ENCODE measurements around the gene PCDHB6. TPM values are rescaled to one million over a fixed set of nuclear protein-coding genes. Genes with fewer than 3 reads are reported as not detected.
"Not testable (repeated sequence)": the region's sequence is repeated elsewhere in the genome, so short reads cannot be mapped to it uniquely, and the experiment has no call there.

PCDHB6 gene
- total and polyA plus RNA-seq, 12 donors: 0.16 to 0.68 (median 0.44) TPM

DNA sequence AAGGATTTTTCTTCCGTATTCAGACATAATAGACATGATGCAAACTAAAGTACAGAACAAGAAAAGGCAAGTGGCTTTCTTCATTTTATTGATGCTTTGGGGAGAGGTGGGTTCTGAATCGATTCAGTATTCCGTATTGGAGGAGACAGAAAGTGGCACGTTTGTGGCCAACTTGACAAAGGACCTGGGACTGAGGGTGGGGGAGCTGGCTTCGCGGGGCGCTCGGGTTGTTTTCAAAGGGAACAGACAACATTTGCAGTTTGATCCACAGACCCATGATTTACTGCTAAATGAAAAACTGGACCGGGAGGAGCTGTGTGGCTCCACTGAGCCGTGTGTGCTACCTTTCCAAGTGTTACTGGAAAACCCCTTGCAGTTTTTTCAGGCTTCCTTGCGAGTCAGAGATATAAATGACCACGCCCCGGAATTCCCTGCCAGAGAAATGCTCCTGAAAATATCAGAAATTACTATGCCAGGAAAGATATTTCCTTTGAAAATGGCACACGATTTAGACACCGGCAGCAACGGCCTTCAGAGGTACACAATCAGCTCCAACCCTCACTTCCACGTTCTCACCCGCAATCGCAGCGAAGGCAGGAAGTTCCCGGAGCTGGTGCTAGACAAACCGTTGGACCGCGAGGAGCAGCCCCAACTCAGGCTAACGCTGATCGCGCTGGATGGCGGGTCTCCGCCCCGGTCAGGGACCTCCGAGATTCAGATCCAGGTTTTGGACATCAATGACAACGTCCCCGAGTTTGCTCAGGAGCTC, 551 bp downstream of the PCDHB6 start:
- DNase-seq: no peak
- H3K9me3 ChIP-seq: peaks cover 0 to 96% (median 24%) of the 10 kb centered on the region in 11 donors
- peaks cover 0 to 32% (median 19%) of the 10 kb centered on the region in 7 donors for H3K27me3 ChIP-seq
- H3K36me3 ChIP-seq: no peaks in the 10 kb centered on the region
- TF ChIP-seq, protein P1, sequence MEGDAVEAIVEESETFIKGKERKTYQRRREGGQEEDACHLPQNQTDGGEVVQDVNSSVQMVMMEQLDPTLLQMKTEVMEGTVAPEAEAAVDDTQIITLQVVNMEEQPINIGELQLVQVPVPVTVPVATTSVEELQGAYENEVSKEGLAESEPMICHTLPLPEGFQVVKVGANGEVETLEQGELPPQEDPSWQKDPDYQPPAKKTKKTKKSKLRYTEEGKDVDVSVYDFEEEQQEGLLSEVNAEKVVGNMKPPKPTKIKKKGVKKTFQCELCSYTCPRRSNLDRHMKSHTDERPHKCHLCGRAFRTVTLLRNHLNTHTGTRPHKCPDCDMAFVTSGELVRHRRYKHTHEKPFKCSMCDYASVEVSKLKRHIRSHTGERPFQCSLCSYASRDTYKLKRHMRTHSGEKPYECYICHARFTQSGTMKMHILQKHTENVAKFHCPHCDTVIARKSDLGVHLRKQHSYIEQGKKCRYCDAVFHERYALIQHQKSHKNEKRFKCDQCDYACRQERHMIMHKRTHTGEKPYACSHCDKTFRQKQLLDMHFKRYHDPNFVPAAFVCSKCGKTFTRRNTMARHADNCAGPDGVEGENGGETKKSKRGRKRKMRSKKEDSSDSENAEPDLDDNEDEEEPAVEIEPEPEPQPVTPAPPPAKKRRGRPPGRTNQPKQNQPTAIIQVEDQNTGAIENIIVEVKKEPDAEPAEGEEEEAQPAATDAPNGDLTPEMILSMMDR (IDR thresholded peaks at IDR 0.05): no peak
- ATAC-seq: no peak
- no peaks in the 10 kb centered on the region for H3K4me1 ChIP-seq
- intact Hi-C loops (cut with DNase I): no loop called here
- no peak overlapping the region for H3K27ac ChIP-seq
- H3K4me3 ChIP-seq: peak overlapping the region in 6 of 10 donors; percentile 6 to 38 (median 24)
- 35 to 37% methylated on average over 33 of the region's 33 CpGs for WGBS, 2 donors

DNA sequence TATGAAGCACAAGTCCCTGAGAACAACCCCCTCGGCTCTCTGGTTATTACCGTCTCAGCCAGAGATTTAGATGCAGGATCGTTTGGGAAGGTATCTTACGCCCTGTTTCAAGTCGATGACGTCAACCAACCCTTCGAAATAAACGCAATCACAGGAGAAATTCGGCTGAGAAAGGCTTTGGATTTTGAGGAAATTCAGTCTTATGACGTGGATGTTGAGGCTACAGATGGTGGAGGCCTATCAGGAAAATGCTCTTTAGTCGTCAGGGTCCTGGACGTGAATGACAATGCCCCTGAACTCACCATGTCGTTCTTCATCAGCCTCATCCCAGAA, 1.1 kb downstream of the PCDHB6 start:
- Histone ChIP-seq H3K27me3 (peaks cover 0 to 33% (median 19%) of the 10 kb centered on the region in 7 donors), H3K27ac (no peak overlapping the region), H3K36me3 (no peaks in the 10 kb centered on the region), H3K4me1 (no peaks in the 10 kb centered on the region), H3K4me3 (peak overlapping the region in 1 of 10 donors; percentile 29), H3K9me3 (peaks cover 0 to 96% (median 27%) of the 10 kb centered on the region in 11 donors)
- TF ChIP-seq, protein P1 (IDR thresholded peaks at IDR 0.05): no peak
- DNase-seq (no peak), ATAC-seq (no peak)
- intact Hi-C loops (cut with DNase I): no loop called here
- WGBS, 2 donors: 30 to 31% methylated on average over 13 of the region's 13 CpGs

DNA sequence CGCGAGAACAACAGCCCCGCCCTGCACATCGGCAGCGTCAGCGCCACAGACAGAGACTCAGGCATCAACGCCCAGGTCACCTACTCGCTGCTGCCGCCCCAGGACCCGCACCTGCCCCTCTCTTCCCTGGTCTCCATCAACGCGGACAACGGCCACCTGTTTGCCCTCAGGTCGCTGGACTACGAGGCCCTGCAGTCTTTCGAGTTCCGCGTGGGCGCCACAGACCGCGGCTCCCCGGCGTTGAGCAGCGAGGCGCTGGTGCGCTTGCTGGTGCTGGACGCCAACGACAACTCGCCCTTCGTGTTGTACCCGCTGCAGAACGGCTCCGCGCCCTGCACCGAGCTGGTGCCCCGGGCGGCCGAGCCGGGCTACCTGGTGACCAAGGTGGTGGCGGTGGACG, 1.8 kb downstream of the PCDHB6 start:
- intact Hi-C loops (cut with DNase I); ATAC-seq; H3K27ac ChIP-seq; DNase-seq; H3K4me1 ChIP-seq; H3K36me3 ChIP-seq; H3K4me3 ChIP-seq: not testable (repeated sequence)
- WGBS, 2 donors: 31 to 32% methylated on average over 38 to 39 of the region's 41 CpGs
- Histone ChIP-seq H3K9me3 (peaks cover 0 to 97% (median 28%) of the 10 kb centered on the region in 11 donors), H3K27me3 (peaks cover 0 to 40% (median 23%) of the 10 kb centered on the region in 7 donors)

DNA sequence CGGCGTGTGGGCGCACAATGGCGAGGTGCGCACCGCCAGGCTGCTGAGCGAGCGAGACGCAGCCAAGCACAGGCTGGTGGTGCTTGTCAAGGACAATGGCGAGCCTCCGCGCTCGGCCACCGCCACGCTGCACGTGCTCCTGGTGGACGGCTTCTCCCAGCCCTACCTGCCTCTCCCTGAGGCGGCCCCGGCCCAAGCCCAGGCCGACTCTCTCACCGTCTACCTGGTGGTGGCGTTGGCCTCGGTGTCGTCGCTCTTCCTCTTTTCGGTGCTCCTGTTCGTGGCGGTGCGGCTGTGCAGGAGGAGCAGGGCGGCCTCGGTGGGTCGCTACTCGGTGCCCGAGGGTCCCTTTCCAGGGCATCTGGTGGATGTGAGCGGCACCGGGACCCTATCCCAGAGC, 2.2 kb downstream of the PCDHB6 start:
- not testable (repeated sequence) for H3K27ac ChIP-seq
- H3K9me3 ChIP-seq: peaks cover 0 to 97% (median 28%) of the 10 kb centered on the region in 11 donors

DNA sequence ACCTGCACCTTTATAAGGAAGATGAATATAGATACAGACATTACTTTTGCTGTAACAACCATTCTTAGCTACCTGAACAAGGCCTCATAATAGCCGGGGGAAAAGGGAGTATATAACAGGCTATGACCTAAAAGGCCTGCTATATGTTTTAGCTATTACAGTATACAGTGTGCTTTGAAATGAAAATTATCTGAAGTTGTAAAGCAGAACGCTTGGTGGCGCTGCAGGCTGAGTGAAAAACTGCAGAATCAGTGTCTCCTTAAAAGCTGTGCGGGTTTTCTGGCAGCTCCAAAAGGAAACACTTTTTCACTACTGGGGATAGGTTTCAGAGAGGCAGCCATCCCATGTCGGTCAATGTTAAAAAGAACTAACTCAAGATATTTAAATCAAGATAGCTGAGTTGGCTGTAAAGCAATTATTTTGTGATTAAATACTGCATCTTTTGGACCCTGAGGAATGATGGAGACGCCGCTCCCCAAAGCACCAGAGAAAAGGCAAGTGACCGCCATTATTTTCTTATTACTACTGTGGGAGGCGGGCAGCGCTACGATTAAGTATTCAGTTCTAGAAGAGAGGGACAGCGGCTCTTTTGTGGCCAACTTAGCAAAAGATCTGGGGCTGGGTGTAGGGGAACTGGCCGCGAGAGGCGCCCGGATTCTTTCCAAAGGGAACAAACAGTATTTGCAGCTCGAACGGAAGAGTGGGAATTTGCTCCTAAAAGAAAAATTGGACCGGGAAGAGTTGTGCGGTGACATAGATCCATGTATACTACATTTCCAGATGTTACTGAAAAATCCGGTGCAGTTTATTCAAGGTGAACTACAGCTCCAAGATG, 5.9 kb downstream of the PCDHB6 start:
- Histone ChIP-seq H3K4me3 (no peak overlapping the region), H3K36me3 (no peaks in the 10 kb centered on the region), H3K27ac (no peak overlapping the region), H3K9me3 (peaks cover 0 to 87% (median 8%) of the 10 kb centered on the region in 11 donors), H3K4me1 (no peaks in the 10 kb centered on the region), H3K27me3 (peaks cover 0 to 61% (median 35%) of the 10 kb centered on the region in 7 donors)
- DNase-seq (no peak), ATAC-seq (no peak)
- intact Hi-C loops (cut with DNase I): no loop called here
- 25 to 26% methylated on average over 21 of the region's 21 CpGs for WGBS, 2 donors
- TF ChIP-seq, protein P1 (IDR thresholded peaks at IDR 0.05): peak in 1 of 9 donors; percentile 8

More for the DNA sequence above, 2.2 kb downstream of the PCDHB6 start:
- intact Hi-C loops (cut with DNase I); DNase-seq; H3K4me1 ChIP-seq; ATAC-seq; H3K36me3 ChIP-seq; H3K4me3 ChIP-seq: not testable (repeated sequence)
- 24 to 25% methylated on average over 35 to 36 of the region's 36 CpGs for WGBS, 2 donors
- H3K27me3 ChIP-seq: peaks cover 0 to 45% (median 27%) of the 10 kb centered on the region in 7 donors

DNA sequence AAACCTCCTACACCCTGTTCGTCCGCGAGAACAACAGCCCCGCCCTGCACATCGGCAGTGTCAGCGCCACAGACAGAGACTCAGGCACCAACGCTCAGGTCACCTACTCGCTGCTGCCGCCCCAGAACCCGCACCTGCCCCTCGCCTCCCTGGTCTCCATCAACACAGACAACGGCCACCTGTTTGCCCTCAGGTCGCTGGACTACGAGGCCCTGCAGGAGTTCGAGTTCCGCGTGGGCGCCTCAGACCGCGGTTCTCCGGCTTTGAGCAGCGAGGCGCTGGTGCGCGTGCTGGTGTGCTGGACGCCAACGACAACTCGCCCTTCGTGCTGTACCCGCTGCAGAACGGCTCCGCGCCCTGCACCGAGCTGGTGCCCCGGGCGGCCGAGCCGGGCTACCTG, 7.5 kb downstream of the PCDHB6 start:
- peaks cover 0 to 88% (median 6%) of the 10 kb centered on the region in 11 donors for H3K9me3 ChIP-seq
- intact Hi-C loops (cut with DNase I); DNase-seq; H3K27ac ChIP-seq; ATAC-seq; H3K4me1 ChIP-seq; H3K36me3 ChIP-seq; H3K4me3 ChIP-seq: not testable (repeated sequence)
- peaks cover 0 to 55% (median 32%) of the 10 kb centered on the region in 7 donors for H3K27me3 ChIP-seq
- 32 to 33% methylated on average over 35 to 38 of the region's 38 CpGs for WGBS, 2 donors

DNA sequence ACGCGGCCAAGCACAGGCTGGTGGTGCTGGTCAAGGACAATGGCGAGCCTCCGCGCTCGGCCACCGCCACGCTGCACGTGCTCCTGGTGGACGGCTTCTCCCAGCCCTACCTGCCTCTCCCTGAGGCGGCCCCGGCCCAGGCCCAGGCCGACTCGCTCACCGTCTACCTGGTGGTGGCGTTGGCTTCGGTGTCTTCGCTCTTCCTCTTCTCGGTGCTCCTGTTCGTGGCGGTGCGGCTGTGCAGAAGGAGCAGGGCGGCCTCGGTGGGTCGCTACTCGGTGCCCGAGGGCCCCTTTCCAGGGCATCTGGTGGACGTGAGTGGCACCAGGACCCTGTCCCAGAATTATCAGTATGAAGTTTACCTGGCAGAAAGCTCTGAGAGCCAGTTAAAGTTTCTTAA, 8.0 kb downstream of the PCDHB6 start:
- intact Hi-C loops (cut with DNase I); H3K27ac ChIP-seq; DNase-seq; ATAC-seq; H3K4me1 ChIP-seq; H3K4me3 ChIP-seq; H3K36me3 ChIP-seq: not testable (repeated sequence)
- 26 to 34% methylated on average over 19 to 20 of the region's 28 CpGs for WGBS, 2 donors
- Histone ChIP-seq H3K27me3 (peaks cover 0 to 55% (median 30%) of the 10 kb centered on the region in 7 donors), H3K9me3 (peaks cover 0 to 88% (median 8%) of the 10 kb centered on the region in 11 donors)
